PC-9 (cell line): ENCODE measurements around the gene STX18.

Source experiments
- CTCF ChIP-seq: fragments of 200-600 bp; sonication (generic); conservative IDR thresholded peaks from 2 replicates; pipeline ENCODE4 v1.6.1; 2017; ENCODE audit warnings: mixed run types, antibody characterized with exemption, mild to moderate bottlenecking, moderate library complexity
- EZH2 ChIP-seq: fragments of 200-600 bp; sonication (generic); IDR thresholded peaks from 2 replicates; pipeline ENCODE4 v1.8.0; 2017; ENCODE audit warnings: antibody characterized with exemption, low read depth

GRCh38 chr4:4412641-4413372 is 129.0 kb downstream of the STX18 start:
- TF ChIP-seq CTCF (no peak), EZH2 (no peak)
